Tibial nerve (tissue), 4 donors: ENCODE results near the gene EP300. TPM values are rescaled to one million over a fixed set of nuclear protein-coding genes. Genes with fewer than 3 reads are reported as not detected.
A peak's percentile ranks its signal among the peaks of the same experiment; 100 is the strongest.

Experiments
- DNase-seq, 2 donors: peaks; one replicate each; pipeline ENCODE4 v3.0.0-alpha.2; 2019; ENCODE audit warnings: low spot score in 2 of 2
- H3K27ac ChIP-seq, 4 donors: fragments of 200-600 bp; sonication (generic) in 3 of 4; one replicate each; pipeline ENCODE4 v1.5.1; 2017 to 2019; ENCODE audit warnings: mild to moderate bottlenecking in 1 of 4
- H3K27me3 ChIP-seq, 2 donors: fragments of 200-600 bp; sonication (generic) in 1 of 2; one replicate each; pipeline versions ENCODE4 v1.5.1 to v1.6.0; 2017 to 2019
- H3K36me3 ChIP-seq, 3 donors: fragments of 200-600 bp; sonication (generic); one replicate each; pipeline ENCODE4 v1.5.1; 2018 to 2019
- H3K4me1 ChIP-seq, 4 donors: fragments of 200-600 bp; sonication (generic) in 3 of 4; one replicate each; pipeline ENCODE4 v1.5.1; 2017 to 2019
- H3K4me3 ChIP-seq, 4 donors: fragments of 200-600 bp; sonication (generic) in 3 of 4; one replicate each; pipeline ENCODE4 v1.5.1; 2017 to 2019; ENCODE audit warnings: mild to moderate bottlenecking in 1 of 4, moderate library complexity in 1 of 4
- H3K9me3 ChIP-seq, 4 donors: fragments of 200-600 bp; sonication (generic) in 3 of 4; one replicate each; pipeline ENCODE4 v1.5.1; 2017 to 2019
- EP300 ChIP-seq, 2 donors: sonication (generic); formaldehyde crosslinking; IDR thresholded peaks; one replicate each; pipeline ENCODE4 v1.6.1; 2017; ENCODE audit warnings: antibody characterized with exemption in 2 of 2, mild to moderate bottlenecking in 1 of 2
- POLR2A ChIP-seq, 2 donors: fragments of 450-650 bp; IDR thresholded peaks; one replicate each; pipeline ENCODE4 v1.6.1; 2017; ENCODE audit warnings: antibody characterized with exemption in 2 of 2, mild to moderate bottlenecking in 2 of 2, moderate library complexity in 2 of 2
- WGBS, 2 donors: methylation state at CpG; one replicate each; pipeline ENCODE4 v1.1.5; 2018; 5-methylcytosine and 5-hydroxymethylcytosine counted together
- total RNA-seq, 4 donors: library from RNA; depleted of rRNA; stranded (reverse); fragments of >200 nt; gene quantifications; one replicate each; pipeline ENCODE4 v1.1.0, GENCODE V29; 2016
- TF ChIP-seq, protein P1 (sequence below), 5 experiments: fragments of 200-600 bp in 3 of 5; fragments of 450-650 bp in 2 of 5; sonication (generic) in 3 of 5; IDR thresholded peaks; one replicate each; pipeline ENCODE4 v1.5.1; 2016 to 2019; ENCODE audit warnings: antibody characterized with exemption in 5 of 5, mild to moderate bottlenecking in 3 of 5, moderate library complexity in 2 of 5

EP300 gene
- total RNA-seq, 4 donors from 2014 or later, result 75.8 to 97.7 (median 87.7) TPM

DNA sequence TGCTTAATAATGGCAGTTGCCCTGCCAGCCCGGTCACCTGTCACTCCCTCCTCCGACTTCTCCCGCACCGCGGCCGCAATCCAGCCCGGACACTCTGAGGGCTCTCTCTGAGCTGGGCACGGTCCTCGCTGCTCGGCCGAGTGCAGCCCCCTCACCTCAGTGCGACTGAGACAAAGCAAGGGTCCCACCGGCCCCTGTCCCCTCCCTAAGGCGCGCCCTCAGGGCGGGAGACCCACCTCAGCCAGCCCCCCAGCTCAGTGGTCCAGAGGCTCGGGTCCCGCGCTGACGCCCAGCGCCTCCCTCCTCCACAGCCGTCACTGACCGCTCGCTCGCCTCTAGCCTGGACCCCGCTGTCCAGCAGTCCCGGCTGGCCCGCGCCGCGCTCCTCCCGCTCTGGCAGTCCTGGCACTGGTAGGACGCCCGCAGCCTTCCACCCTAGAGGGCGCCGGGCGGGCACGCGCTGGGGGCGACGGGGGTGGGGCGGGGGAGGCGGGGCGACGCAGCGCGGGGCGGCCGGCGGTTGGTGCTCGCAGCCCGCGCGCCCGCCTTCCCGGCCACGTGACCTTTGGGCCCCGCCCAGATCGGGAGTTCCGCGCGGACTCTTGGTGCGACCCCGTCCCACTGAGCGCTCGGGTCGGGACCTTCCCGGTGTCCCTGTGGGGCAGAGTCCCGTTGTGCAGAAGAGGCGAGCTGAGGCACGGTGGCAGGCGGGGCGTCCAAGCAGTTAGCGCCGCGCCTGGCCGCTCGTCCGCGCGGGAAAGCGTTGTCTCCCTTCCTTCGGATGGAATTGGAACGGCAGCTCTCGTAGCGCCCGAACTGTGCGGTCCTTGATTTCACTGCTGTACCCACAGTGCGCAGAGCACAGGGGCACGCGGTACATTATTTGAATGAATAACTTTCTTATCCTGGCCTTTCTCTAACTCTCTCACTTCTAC, 104.9 kb downstream of the EP300 start:
- H3K36me3 ChIP-seq, result no peaks in the 10 kb centered on the region
- H3K4me1 ChIP-seq, result peaks cover 0 to 17% (median 14%) of the 10 kb centered on the region in 4 donors
- H3K9me3 ChIP-seq, result no peaks in the 10 kb centered on the region
- DNase-seq, result peak; percentile 68 to 70
- no peak for TF ChIP-seq POLR2A (IDR thresholded peaks at IDR 0.05)
- TF ChIP-seq, protein P1, sequence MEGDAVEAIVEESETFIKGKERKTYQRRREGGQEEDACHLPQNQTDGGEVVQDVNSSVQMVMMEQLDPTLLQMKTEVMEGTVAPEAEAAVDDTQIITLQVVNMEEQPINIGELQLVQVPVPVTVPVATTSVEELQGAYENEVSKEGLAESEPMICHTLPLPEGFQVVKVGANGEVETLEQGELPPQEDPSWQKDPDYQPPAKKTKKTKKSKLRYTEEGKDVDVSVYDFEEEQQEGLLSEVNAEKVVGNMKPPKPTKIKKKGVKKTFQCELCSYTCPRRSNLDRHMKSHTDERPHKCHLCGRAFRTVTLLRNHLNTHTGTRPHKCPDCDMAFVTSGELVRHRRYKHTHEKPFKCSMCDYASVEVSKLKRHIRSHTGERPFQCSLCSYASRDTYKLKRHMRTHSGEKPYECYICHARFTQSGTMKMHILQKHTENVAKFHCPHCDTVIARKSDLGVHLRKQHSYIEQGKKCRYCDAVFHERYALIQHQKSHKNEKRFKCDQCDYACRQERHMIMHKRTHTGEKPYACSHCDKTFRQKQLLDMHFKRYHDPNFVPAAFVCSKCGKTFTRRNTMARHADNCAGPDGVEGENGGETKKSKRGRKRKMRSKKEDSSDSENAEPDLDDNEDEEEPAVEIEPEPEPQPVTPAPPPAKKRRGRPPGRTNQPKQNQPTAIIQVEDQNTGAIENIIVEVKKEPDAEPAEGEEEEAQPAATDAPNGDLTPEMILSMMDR (IDR thresholded peaks at IDR 0.05), result peak in 3 of 5 experiments; percentile 10 to 40 (median 30)
- TF ChIP-seq EP300 (IDR thresholded peaks at IDR 0.05), result peak in 1 of 2 donors; percentile 60
- H3K27ac ChIP-seq, result peak overlapping the region in 3 of 4 donors; percentile 45 to 78 (median 62)
- H3K4me3 ChIP-seq, result peak overlapping the region; percentile 46 to 83 (median 76)
- no peaks in the 10 kb centered on the region for H3K27me3 ChIP-seq
- 0 to 1% methylated on average over 52 to 59 of the region's 91 CpGs for WGBS, 2 donors

GRCh38 chr22:41198027-41198580, 105.7 kb downstream of the EP300 start:
- no peak for TF ChIP-seq POLR2A (IDR thresholded peaks at IDR 0.05)
- no peak for TF ChIP-seq EP300 (IDR thresholded peaks at IDR 0.05)
- TF ChIP-seq, protein P1 (IDR thresholded peaks at IDR 0.05), result no peak
- WGBS, 2 donors, result 2 to 3% methylated on average over 9 of the region's 9 CpGs
- no peaks in the 10 kb centered on the region for H3K27me3 ChIP-seq
- peak overlapping the region in 3 of 4 donors; percentile 37 to 78 (median 45) for H3K27ac ChIP-seq
- DNase-seq, result no peak
- H3K4me3 ChIP-seq, result peak overlapping the region; percentile 46 to 83 (median 76)
- H3K4me1 ChIP-seq, result peaks cover 0 to 17% (median 14%) of the 10 kb centered on the region in 4 donors
- no peaks in the 10 kb centered on the region for H3K36me3 ChIP-seq
- H3K9me3 ChIP-seq, result no peaks in the 10 kb centered on the region

DNA sequence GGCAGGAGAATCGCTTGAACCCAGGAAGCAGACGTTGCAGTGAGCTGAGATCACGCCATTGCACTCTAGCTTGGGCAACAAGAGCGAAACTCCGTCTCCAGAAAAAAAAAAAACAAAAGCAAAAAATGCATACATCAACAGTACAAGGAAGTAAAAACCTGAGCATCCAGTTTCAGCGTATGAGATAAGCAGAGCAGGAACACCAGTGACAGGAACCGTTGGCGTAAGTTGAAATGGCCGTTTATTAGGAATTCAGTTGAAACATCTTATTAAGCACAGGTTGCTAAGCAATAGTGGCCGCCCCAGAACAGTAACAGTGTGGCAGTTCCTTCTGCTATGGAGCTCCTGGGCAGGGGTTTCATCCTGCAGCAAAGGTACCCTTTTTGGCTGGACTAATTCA, 108.7 kb downstream of the EP300 start:
- DNase-seq, result no peak
- no peak overlapping the region for H3K27ac ChIP-seq
- 70 to 77% methylated on average over 10 of the region's 10 CpGs for WGBS, 2 donors
- TF ChIP-seq EP300 (IDR thresholded peaks at IDR 0.05) (no peak), POLR2A (IDR thresholded peaks at IDR 0.05) (no peak)
- TF ChIP-seq, protein P1 (IDR thresholded peaks at IDR 0.05), result no peak
- H3K36me3 ChIP-seq, result peaks cover 0 to under 1% (median 0%) of the 10 kb centered on the region in 3 donors
- no peak overlapping the region for H3K4me3 ChIP-seq
- H3K27me3 ChIP-seq, result no peaks in the 10 kb centered on the region
- no peaks in the 10 kb centered on the region for H3K9me3 ChIP-seq
- peaks cover 0 to 26% (median 18%) of the 10 kb centered on the region in 4 donors for H3K4me1 ChIP-seq

GRCh38 chr22:41203118-41203517, 110.7 kb downstream of the EP300 start:
- no peak for DNase-seq
- peaks cover 0 to 15% (median 0%) of the 10 kb centered on the region in 3 donors for H3K36me3 ChIP-seq
- TF ChIP-seq EP300 (IDR thresholded peaks at IDR 0.05) (no peak), POLR2A (IDR thresholded peaks at IDR 0.05) (no peak)
- TF ChIP-seq, protein P1 (IDR thresholded peaks at IDR 0.05), result no peak
- no peak overlapping the region for H3K4me3 ChIP-seq
- no peaks in the 10 kb centered on the region for H3K27me3 ChIP-seq
- 94% methylated on average over 2 of the region's 2 CpGs for WGBS, 2 donors
- H3K27ac ChIP-seq, result no peak overlapping the region
- H3K9me3 ChIP-seq, result no peaks in the 10 kb centered on the region
- peaks cover 0 to 23% (median 9%) of the 10 kb centered on the region in 4 donors for H3K4me1 ChIP-seq

DNA sequence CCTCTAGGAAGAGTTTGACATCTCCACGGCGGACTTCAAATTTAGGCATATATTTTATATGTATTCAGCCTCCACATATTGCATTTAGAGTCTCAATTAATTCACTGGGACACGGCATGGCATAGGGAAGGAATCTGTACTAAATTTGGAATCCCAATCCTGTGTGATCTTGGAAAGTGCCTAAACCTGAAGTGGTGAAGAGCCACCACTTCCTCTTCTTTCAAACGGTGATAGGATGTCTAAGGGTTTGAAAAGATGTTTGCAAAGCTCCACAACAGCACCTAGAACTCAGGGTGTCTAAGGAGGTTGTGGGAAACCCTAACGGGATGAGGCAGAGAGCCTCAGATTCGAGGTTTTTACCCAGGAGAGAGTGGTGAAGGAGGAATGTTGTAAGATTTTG, 111.7 kb downstream of the EP300 start:
- Histone ChIP-seq H3K27ac (no peak overlapping the region), H3K9me3 (no peaks in the 10 kb centered on the region), H3K4me1 (peaks cover 0 to 16% (median 5%) of the 10 kb centered on the region in 4 donors), H3K4me3 (no peak overlapping the region), H3K27me3 (no peaks in the 10 kb centered on the region), H3K36me3 (peaks cover 0 to 24% (median 0%) of the 10 kb centered on the region in 3 donors)
- TF ChIP-seq POLR2A (IDR thresholded peaks at IDR 0.05), result no peak
- TF ChIP-seq, protein P1 (IDR thresholded peaks at IDR 0.05), result no peak
- no peak for TF ChIP-seq EP300 (IDR thresholded peaks at IDR 0.05)
- DNase-seq, result no peak
- 65 to 66% methylated on average over 6 of the region's 6 CpGs for WGBS, 2 donors
